OCI-LY1 (cell line): ENCODE measurements around the gene RAPGEF6.

Experiments used
- H2AFZ ChIP-seq: fragments of 200-600 bp; sonication (generic), shearing (Covaris generic); 2 replicates; pipeline ENCODE4 v1.6.0; 2014; ENCODE audit warnings: antibody characterized with exemption, mild to moderate bottlenecking, low read length
- H3F3A ChIP-seq: fragments of 200-600 bp; sonication (generic), shearing (Covaris generic); 2 replicates; pipeline ENCODE4 v1.6.0; 2014; ENCODE audit warnings: mild to moderate bottlenecking, antibody characterized with exemption, low read length, moderate library complexity; ENCODE audit not compliant: insufficient read depth
- H3K27ac ChIP-seq: fragments of 200-600 bp; sonication (generic); 2 replicates; pipeline ENCODE4 v1.5.1; 2014; ENCODE audit warnings: low read length, mixed run types, mild to moderate bottlenecking, low read depth; ENCODE audit not compliant: poor library complexity, severe bottlenecking
- H3K27me3 ChIP-seq: fragments of 200-600 bp; sonication (generic); 2 replicates; pipeline ENCODE4 v1.6.0; 2014; ENCODE audit warnings: antibody characterized with exemption, mild to moderate bottlenecking, low read length, moderate library complexity; ENCODE audit not compliant: insufficient read depth
- H3K36me3 ChIP-seq: fragments of 200-600 bp; sonication (generic); 2 replicates; pipeline ENCODE4 v1.6.1; 2014; ENCODE audit warnings: mild to moderate bottlenecking, antibody characterized with exemption, low read length, moderate library complexity, mixed read lengths; ENCODE audit not compliant: insufficient read depth
- H3K4me1 ChIP-seq: fragments of 200-600 bp; sonication (generic); 2 replicates; pipeline ENCODE4 v1.5.1; 2014; ENCODE audit warnings: mild to moderate bottlenecking, low read length, moderate library complexity; ENCODE audit not compliant: insufficient read depth, severe bottlenecking
- H3K4me2 ChIP-seq: fragments of 200-600 bp; sonication (generic), shearing (Covaris generic); 2 replicates; pipeline ENCODE4 v1.6.1; 2014; ENCODE audit warnings: low read length
- H3K4me3 ChIP-seq: fragments of 200-600 bp; sonication (generic); 2 replicates; pipeline ENCODE4 v1.5.1; 2014; ENCODE audit warnings: low read length, low read depth, mild to moderate bottlenecking, mixed read lengths; ENCODE audit not compliant: poor library complexity, severe bottlenecking
- H3K79me2 ChIP-seq: fragments of 200-600 bp; shearing (Covaris generic); 2 replicates; pipeline ENCODE4 v1.6.1; 2016; ENCODE audit warnings: mixed run types, low read length, mixed read lengths; ENCODE audit not compliant: insufficient read depth
- H3K9ac ChIP-seq: fragments of 200-600 bp; sonication (generic), shearing (Covaris generic); 2 replicates; pipeline ENCODE4 v1.6.1; 2014; ENCODE audit warnings: mild to moderate bottlenecking, low read length, mixed read lengths
- H3K9me2 ChIP-seq: fragments of 200-600 bp; sonication (generic), shearing (Covaris generic); 2 replicates; pipeline ENCODE4 v1.6.1; 2014; ENCODE audit warnings: low read depth, mild to moderate bottlenecking, low read length, mixed read lengths
- H3K9me3 ChIP-seq: fragments of 200-600 bp; shearing (Covaris generic); 2 replicates; pipeline ENCODE4 v1.6.1; 2014; ENCODE audit warnings: low read length, mixed read lengths
- H4K20me1 ChIP-seq: fragments of 200-600 bp; sonication (generic), shearing (Covaris generic); 2 replicates; pipeline ENCODE4 v1.6.0; 2016; ENCODE audit warnings: mild to moderate bottlenecking, low read length; ENCODE audit not compliant: insufficient read depth
- CTCF ChIP-seq: fragments of 200-600 bp; sonication (generic), shearing (Covaris generic); IDR thresholded peaks from 2 replicates; pipeline ENCODE4 v1.5.1; 2017; ENCODE audit warnings: mild to moderate bottlenecking, antibody characterized with exemption, low read length, moderate library complexity, mixed read lengths
- EZH2 ChIP-seq: fragments of 200-600 bp; sonication (generic), shearing (Covaris generic); IDR thresholded peaks from 2 replicates; pipeline ENCODE4 v1.8.0; 2017; ENCODE audit warnings: borderline replicate concordance, mixed run types, mild to moderate bottlenecking, antibody characterized with exemption, low read length, moderate library complexity, mixed read lengths

The RAPGEF6 gene

GRCh38 chr5:131677115-131677514, 42.1 kb upstream of the RAPGEF6 start:
- no peak overlapping the region for H3K4me3 ChIP-seq
- no peak overlapping the region for H3K27ac ChIP-seq
- no peak overlapping the region for H2AFZ ChIP-seq
- H3K36me3 ChIP-seq = peaks cover 51% of the 10 kb centered on the region
- no peaks in the 10 kb centered on the region for H3K27me3 ChIP-seq
- no peaks in the 10 kb centered on the region for H3K9me3 ChIP-seq
- no peaks in the 10 kb centered on the region for H3K4me1 ChIP-seq
- H3F3A ChIP-seq = no peaks in the 10 kb centered on the region
- no peaks in the 10 kb centered on the region for H3K79me2 ChIP-seq
- H3K9me2 ChIP-seq = no peaks in the 10 kb centered on the region
- no peak overlapping the region for H3K4me2 ChIP-seq
- no peak overlapping the region for H3K9ac ChIP-seq
- H4K20me1 ChIP-seq = no peaks in the 10 kb centered on the region
- TF ChIP-seq EZH2 (no peak), CTCF (no peak)

- no peak overlapping the region for H3K27ac ChIP-seq
- peaks cover 64% of the 10 kb centered on the region for H3K36me3 ChIP-seq
- H3K9me3 ChIP-seq = no peaks in the 10 kb centered on the region
- no peaks in the 10 kb centered on the region for H3K4me1 ChIP-seq
- no peaks in the 10 kb centered on the region for H3F3A ChIP-seq
- no peak overlapping the region for H3K4me3 ChIP-seq
- no peak overlapping the region for H3K9ac ChIP-seq
- no peak for TF ChIP-seq CTCF
- no peak for TF ChIP-seq EZH2
- no peak overlapping the region for H2AFZ ChIP-seq
- no peaks in the 10 kb centered on the region for H3K9me2 ChIP-seq
- H3K27me3 ChIP-seq = no peaks in the 10 kb centered on the region
- H4K20me1 ChIP-seq = no peaks in the 10 kb centered on the region
- H3K4me2 ChIP-seq = no peak overlapping the region
- no peaks in the 10 kb centered on the region for H3K79me2 ChIP-seq
Measured at GRCh38 chr5:131672776-131673175, 37.7 kb upstream of the RAPGEF6 start.

- Histone ChIP-seq H3K9ac (no peak overlapping the region), H3K36me3 (peaks cover 57% of the 10 kb centered on the region), H3K9me3 (no peaks in the 10 kb centered on the region), H3K4me1 (no peaks in the 10 kb centered on the region), H3F3A (no peaks in the 10 kb centered on the region), H3K4me2 (no peak overlapping the region), H3K27ac (no peak overlapping the region), H3K79me2 (no peaks in the 10 kb centered on the region), H4K20me1 (no peaks in the 10 kb centered on the region), H3K27me3 (no peaks in the 10 kb centered on the region), H3K4me3 (no peak overlapping the region), H2AFZ (no peak overlapping the region), H3K9me2 (no peaks in the 10 kb centered on the region)
- TF ChIP-seq CTCF (no peak), EZH2 (no peak)
Measured at GRCh38 chr5:131671994-131672655, 37.1 kb upstream of the RAPGEF6 start.
